SK-N-SH treated with all-trans-retinoic acid at 6 μM for 48 hours (cell line): Measurements from ENCODE around the gene SLC39A3.

Source experiments
- CSDC2 ChIP-seq: fragments of 250-450 bp; sonication (Bioruptor Pico); IDR thresholded peaks from 2 replicates; pipeline ENCODE4 v1.5.0; 2020; ENCODE audit warnings: mild to moderate bottlenecking, moderate library complexity
- ESRRG ChIP-seq: fragments of 250-450 bp; sonication (Bioruptor Pico); IDR thresholded peaks from 2 replicates; pipeline ENCODE4 v1.6.1; 2021; ENCODE audit warnings: mild to moderate bottlenecking
- GLIS3 ChIP-seq: fragments of 250-450 bp; sonication (Bioruptor Pico); IDR thresholded peaks from 2 replicates; pipeline ENCODE4 v1.5.0; 2020; ENCODE audit warnings: mild to moderate bottlenecking, moderate library complexity
- OSR1 ChIP-seq: fragments of 250-450 bp; sonication (Bioruptor Pico); IDR thresholded peaks from 2 replicates; pipeline ENCODE4 v1.8.0; 2022; ENCODE audit warnings: moderate library complexity, mild to moderate bottlenecking, inconsistent platforms
- RARB ChIP-seq: fragments of 250-450 bp; sonication (Bioruptor Pico); IDR thresholded peaks from 2 replicates; pipeline ENCODE4 v1.8.0; 2021; ENCODE audit warnings: mild to moderate bottlenecking, moderate library complexity
- SNAI2 ChIP-seq: fragments of 250-450 bp; sonication (Bioruptor Pico); IDR thresholded peaks from 2 replicates; pipeline ENCODE4 v1.5.0; 2020; ENCODE audit warnings: mild to moderate bottlenecking, moderate library complexity
- ZFP3 ChIP-seq: fragments of 250-450 bp; sonication (Bioruptor Pico); IDR thresholded peaks from 2 replicates; pipeline ENCODE4 v1.5.0; 2020; ENCODE audit warnings: mild to moderate bottlenecking, moderate library complexity
- ZNF70 ChIP-seq: fragments of 450-650 bp; formaldehyde crosslinking; IDR thresholded peaks from 2 replicates; pipeline ENCODE4 v1.5.0; 2020; ENCODE audit warnings: mild to moderate bottlenecking, moderate library complexity

DNA sequence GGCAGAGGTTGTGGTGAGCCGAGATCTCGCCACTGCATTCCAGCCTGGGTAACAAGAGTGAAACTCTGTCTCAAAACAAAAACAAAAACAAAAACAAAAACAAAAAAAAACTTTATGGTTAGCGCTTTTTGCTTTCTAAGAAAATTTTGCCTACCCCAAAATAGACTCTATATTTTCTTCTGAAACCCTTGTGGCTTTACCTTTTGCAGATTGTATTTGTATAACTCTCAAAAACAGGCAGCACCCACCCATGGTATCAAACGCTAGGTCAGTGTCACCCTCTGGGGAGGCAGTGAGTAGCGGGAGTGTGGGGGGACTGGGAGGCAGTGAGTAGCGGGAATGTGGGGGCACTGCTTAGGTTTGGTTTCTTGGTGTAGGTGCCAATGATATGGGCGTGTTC lies 7.5 kb upstream of the SLC39A3 start:
- TF ChIP-seq OSR1 (CRISPR knock-in tag) (no peak), SNAI2 (CRISPR knock-in tag) (no peak), ZNF70 (no peak), RARB (CRISPR knock-in tag) (no peak), CSDC2 (CRISPR knock-in tag) (no peak), GLIS3 (CRISPR knock-in tag) (no peak), ESRRG (CRISPR knock-in tag) (no peak), ZFP3 (no peak)
